DMS53 treated with DMSO at 0.1 percent for 48 hours (cell line): ENCODE data around the gene TTYH3.
A peak's percentile ranks its signal among the peaks of the same experiment; 100 is the strongest.

Source experiments
- DNase-seq: peaks from one replicate; lab custom pipeline; 2025; ENCODE audit not compliant: unreplicated experiment; lab: John Stamatoyannopoulos, UW

The TTYH3 gene

DNA sequence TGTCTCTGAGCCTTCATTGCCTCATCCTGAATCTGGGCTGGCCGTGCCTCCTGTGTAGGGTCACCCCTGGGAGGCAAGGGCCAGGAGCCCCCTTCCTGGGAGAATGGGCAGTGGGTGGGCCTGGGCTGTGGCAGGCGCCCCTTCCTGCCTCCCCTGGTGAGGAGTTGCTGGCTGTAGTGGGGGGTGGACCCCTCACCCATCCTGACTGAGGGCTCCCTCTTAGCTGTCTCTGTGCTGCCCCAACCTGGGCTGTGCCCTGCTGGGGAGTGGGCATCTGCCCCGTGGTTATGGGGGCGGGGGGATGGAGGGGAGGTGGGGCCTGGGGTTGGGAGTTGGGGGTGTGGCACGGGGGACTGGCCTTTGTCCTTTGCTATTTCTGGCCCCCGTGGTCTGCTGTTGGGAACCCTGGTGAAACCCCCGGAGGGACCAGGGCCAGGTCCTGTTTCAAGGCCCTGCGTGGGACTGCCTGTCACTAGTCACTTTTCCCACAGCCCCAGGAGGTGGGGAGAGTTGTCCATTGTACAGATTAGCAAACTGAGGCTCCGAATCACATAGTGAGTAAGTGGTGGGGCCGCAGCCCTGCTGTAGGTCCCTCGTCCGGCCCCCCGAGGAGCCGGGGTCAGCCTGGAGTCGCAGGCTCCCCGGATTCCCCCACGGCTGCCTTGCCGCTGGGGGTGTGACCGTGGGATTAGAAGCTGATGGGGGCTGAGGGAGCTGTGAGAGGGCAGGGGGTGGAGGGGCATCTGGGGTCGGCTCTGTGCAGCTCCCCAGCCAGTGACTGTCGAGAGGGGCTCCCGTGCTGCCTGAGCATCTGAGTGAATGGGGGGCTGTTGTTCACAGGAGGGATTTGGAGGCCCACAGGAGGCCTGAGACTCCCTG, 2.7 kb downstream of the TTYH3 start:
- DNase-seq: no peak

DNA sequence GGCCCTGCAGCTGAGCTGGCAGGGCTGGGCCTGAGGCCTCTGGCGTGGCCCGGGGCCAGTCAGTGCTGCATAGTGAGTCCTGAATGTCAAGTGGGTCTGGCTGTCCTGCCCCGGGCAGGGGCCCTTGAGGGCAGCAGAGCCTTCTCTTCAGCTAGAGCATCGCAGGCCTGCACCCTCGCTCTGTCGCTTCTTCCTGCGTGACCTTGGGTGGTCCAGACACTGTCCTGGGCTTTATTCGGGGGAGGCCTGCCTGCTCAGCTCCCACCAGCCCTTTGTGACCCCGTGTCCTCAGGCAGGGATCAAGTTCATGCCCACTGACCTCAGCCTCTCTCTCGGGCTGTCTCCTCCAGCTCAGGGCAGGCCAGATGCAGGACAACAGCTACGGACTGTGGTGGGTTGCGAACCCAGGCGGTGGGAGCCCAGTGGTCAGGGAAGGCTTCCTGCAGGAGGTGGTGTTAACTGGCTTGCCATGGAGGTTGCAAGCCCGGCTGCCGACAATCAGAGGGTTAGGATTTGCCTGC, 3.4 kb downstream of the TTYH3 start:
- DNase-seq: no peak

- DNase-seq: no peak
Observed at GRCh38 chr7:2635810-2636701, 4.3 kb downstream of the TTYH3 start.

- no peak for DNase-seq
Observed at GRCh38 chr7:2637066-2637471, 5.3 kb downstream of the TTYH3 start.

DNA sequence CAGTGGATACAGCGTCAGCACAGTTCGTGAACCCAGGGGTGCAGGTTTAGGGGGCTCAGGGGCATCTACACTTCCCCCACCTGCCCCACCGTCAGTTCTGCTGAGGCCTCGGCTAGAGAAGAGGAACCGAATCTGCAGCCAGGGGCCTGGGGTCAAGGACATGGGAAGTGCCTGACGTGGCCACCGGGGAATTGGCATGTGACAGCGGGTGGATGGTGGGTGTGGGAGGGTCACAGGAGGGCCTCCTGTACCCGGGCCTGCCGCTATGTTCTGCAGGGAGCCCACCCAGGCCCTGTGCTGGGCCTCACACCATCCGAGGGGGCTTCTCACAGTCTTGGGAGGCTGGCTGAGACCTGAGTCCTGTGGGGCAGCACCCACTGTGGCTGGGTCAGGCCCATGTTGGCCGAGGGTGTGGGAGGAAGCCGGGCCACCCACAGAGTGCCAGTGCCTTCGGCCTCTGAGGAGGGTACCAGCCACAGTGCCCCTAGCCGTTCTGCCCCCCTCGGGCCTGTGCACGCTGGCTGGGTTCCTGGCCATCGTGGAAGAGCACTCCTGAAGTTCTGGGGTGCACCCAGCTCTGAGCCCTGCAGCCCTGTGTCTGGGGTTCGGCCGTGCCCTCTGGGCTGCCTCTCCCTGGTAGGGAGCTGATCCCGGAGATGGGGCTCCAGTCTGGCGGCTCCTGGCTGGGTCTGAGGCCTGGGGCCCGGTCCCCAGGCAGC, 5.9 kb downstream of the TTYH3 start:
- no peak for DNase-seq

- DNase-seq: no peak
Observed at GRCh38 chr7:2638224-2638991, 6.6 kb downstream of the TTYH3 start.

- DNase-seq: no peak
Observed at GRCh38 chr7:2639181-2639681, 7.4 kb downstream of the TTYH3 start.

GRCh38 chr7:2639695-2640481, 8.1 kb downstream of the TTYH3 start:
- DNase-seq: no peak

DNA sequence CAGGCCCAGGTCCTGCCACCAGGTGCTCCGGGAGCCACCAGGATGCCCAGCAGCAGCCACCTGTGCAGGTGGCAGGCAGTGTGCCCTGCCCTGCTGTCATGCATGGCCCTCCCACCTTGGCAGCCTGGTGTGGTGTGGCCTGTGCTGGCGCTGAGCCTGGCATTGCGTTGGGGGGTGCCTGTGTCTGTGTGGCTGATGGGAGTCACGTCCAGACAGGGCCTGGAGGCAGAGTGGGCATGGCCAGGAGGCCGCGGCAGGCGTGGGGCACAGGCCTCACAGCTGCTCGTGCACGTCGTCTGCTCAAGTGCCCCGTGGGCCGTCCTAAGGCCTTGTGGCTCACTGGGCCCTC, 8.7 kb downstream of the TTYH3 start:
- no peak for DNase-seq

GRCh38 chr7:2640846-2641316, 9.1 kb downstream of the TTYH3 start:
- no peak for DNase-seq

DNA sequence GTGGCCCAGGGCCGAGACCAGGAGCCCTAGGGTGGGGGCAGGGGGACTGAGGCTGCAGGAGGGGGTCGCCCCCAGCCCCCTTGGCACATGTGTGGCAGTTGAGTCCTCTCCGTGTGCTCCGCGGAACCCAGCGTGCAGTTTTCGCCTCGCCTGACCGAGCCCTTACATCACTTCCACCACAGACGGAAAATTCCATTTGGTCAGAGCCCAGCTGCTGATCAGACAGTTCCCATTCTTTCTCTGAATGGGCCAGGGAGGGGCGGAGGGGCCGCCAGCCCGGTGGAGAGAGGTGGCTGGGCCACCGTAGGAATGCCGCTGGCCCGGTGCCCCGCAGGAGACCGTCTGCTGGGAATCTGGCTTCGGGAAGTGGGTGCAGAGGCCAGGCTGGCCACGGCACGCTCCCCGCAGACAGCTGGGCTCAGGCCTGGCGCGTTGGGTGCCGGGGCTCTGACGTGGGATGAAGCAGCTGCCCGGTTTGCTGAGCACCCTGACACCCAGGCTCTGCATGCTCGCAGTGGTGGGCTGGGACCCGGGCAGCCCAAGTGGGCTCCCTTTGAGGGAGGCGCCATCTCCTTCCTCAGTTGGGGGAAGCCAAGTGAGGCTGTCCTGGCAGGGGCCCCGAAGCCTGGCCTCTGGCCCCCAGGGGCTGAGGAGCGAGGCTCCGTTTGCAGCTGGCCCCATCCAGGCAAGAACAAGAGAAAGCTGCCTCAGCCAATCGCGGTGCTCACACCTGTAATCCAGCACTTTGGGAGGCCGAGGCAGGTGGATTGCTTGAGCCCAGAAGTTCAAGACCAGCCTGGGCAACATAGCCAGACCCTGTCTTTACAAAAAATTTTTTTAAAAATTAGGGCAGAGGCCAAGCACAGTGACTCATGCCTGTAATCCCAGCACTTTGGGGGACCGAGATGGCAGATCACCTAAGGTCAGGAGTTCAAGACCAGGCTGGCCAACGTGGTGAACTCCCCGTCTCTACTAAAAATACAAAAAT, 9.9 kb downstream of the TTYH3 start:
- no peak for DNase-seq

DNA sequence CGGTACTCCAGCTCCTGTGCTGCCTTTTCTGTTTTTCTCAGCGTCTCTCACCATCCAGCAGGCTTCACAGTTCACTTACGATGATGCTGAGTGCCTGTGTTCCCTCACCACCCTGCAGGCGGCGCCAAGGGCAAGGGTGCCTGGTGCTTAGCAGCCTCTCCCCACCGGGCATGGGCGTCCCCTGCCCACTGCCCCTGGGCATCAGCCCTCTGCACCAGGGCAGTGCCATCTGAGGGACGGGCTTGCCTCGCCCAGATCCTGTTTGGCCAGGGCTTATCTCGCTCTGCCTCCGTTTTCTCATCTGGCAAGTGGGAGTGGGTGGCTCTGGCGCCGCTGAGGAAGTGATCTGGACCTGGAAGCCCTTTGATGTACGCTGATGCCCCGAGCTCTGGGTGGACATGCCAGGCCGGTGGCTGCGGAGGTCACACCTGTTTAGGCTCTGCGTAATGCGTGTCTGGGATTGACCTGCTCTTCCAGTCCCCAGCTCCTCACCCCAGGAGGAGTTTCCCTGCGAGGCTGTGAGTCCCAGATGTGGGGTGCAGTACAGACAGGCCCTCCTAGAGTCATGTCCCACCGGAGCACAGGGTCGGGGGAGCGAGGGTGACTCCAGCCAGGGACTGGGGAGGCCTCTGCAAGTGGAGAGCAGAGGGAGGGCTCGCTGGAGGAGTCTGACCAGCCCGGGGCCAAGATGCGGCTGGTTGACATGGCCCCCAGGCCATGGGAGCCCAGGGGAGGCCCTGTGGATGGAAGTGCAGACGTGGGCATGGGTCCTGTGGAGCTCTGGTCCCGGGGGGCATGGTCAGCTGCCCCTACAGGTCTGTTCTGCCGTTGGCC, 11.8 kb downstream of the TTYH3 start:
- peak; percentile 9 for DNase-seq

- no peak for DNase-seq
Observed at GRCh38 chr7:2644220-2644561, 12.4 kb downstream of the TTYH3 start.

GRCh38 chr7:2644562-2645273, 12.9 kb downstream of the TTYH3 start:
- DNase-seq: no peak

DNA sequence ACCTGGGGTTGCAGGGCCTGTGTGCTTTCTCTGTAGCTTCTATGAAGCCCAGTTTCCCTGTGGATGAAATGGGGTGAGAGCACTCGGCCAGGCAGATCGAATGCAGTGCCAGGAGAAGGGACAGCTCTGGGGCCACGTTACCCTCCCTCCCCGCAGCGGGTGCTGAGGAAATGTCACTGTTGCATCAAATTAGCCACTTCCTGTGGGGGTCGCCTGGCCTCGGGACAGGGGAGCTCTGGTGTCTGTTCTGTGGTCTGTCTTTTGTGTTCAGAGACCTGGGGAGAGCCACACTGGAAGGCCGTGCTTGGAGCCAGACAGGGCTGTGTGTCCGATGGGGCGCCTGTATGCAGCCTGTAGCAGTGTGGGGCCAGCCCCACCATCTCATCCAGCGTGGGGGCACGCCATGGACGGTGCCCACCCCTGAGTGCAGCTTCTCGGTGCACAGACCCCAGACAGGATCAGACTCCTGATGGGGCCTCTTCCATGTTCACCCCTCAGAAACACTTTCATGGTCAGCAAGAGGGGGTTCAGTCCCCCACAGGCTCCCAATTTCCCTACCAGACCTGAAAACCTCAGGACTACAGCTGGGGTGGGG, 13.6 kb downstream of the TTYH3 start:
- no peak for DNase-seq

DNA sequence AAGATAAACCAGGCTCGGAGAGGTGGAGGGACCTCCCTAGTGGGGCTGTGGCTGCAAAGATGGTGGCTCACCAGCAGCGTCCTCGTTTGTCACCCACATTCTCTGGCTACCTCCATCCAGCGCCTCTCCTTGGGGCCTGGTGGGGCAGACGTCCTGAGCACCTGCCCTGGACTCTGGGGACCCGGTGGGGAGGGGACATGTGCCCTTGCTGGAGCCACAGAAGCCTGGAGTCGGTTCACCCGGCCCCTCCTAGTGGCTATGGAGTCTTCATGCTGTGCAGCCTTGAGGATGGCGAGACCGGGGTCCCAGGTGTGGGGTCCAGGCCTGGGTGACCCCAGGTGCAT, 14.5 kb downstream of the TTYH3 start:
- no peak for DNase-seq
